HG03064 (cell line): ENCODE results near the gene ZNF783.
"Not testable (repeated sequence)": the region's sequence is repeated elsewhere in the genome, so short reads cannot be mapped to it uniquely, and the experiment has no call there.

Experiments used
- ATAC-seq: cut with Tn5 transposase; IDR thresholded peaks from one replicate; pipeline ENCODE4 v1.9.1; 2021; ENCODE audit warnings: low read depth; ENCODE audit not compliant: unreplicated experiment

Gene ZNF783

DNA sequence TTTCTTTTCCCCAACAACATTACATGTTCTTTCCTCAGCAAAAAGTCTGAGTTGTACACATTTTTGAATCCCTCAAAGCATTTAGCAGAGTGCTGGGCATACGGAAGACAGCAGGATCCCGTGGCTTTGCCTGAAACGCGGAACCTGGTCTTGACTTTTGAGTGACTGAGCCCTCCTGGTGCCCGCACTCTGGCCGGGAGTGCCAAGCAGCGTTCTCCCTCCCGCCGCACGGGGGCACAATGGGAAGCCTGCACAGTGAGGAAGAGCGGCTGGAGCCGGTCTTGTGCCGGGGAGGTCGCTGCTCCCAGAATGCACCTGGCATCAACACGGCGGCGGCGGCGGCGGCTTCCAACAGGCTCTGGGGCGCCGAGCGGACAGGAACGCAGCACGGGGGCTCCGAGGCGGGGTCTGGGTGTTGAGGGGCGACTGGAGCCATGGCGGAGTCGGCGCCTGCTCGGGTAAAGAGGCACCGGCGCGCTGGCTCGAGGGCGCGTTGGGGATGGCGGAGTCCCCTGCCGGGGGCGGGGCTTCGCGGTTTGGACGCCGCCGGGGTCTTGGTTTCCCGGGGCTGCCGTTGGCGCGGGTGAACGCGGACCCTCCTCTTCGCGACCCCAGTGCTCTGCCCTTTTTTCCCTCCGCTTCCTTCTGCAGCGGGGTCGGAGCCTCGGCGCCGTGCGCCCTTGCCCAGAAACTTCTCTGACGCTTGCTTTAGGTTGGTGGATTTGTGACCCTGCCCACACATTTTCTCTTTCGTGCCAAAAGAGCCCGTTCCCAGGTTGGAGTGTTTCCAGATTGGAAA is 22.5 kb upstream of the ZNF783 start, which contains the start of gene ZNF212:
Gene ZNF212, plus strand, starts transcription at position 307 of the 799 bp plus-strand sequence. Its CDS starts 128 bp downstream, at position 435.
- ATAC-seq: peak; percentile 100

DNA sequence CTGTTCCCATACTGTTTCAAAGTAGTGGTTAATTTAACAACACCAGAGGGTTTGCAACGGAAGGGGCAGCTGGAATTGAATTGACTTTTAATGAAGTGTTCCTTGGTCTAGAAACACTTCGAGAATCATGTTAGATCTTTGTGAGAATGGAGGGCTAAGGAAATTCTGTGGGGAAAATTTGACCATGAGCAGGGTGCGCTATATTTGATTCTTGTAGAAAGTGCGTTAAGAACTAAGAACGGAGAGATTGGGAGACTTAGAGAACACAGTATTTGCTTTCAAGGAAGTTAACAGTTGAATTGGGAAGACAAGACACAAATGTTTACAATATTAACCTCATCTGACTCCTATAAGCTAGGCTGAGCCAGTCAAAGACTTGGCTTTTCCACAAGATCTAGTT is 21.4 kb upstream of the ZNF783 start:
- ATAC-seq: no peak

DNA sequence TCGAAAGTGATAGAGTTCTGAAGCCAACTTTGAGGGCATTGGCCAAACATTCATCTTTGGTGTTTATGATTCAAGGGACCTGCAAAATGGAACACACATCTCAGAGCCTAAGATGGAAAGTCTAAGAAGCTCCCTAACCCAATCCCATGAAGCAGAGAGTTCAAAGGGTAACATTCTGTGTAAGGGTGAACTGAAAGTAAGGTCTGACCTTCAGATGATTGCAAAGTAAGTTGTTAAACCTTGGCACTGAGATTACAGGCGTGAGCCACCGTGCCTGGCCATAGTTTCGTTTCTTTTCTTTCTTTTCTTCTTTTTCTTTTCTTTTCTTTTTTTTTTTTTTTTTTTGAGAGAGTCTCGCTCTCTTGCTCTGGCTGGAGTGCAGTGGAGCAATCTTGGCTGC is 20.3 kb upstream of the ZNF783 start:
- ATAC-seq: no peak

DNA sequence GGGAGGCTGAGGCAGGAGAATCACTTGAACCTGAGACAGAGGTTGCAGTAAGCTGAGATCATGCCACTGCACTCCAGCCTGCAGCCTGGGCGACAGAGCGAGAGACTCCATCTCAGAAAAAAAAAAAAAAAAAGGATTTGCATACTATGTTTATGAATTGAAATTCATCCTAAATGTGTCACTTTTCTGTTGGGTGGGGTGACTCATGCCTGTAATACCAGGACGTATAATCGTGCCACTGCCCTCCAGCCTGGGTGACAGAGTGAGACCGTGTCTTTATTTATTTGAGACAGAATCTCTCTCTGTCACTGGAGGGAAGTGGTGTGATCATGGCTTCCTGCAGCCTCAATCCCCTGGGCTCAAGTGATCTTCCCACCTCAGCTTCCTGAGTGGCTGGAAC is 16.8 kb upstream of the ZNF783 start:
- ATAC-seq: no peak

DNA sequence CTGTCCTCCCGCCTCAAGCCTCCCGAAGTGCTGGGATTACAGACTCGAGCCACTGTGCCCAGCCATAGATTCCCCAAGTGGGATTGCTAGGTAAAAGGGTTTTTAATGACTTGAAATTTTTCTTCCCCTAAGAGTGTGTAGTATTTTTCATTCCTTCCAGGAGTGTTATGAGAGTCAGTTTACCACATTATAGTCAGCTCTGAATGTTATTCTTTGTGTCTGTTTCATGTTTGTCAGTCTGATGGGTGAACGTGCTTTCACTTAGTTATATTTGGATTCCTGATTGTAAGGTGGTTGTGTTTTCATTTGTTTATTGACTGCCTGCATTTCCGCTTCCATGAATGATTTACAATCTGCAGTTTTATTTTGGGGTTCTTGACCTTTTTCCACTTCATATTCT is 16.3 kb upstream of the ZNF783 start:
- no peak for ATAC-seq

DNA sequence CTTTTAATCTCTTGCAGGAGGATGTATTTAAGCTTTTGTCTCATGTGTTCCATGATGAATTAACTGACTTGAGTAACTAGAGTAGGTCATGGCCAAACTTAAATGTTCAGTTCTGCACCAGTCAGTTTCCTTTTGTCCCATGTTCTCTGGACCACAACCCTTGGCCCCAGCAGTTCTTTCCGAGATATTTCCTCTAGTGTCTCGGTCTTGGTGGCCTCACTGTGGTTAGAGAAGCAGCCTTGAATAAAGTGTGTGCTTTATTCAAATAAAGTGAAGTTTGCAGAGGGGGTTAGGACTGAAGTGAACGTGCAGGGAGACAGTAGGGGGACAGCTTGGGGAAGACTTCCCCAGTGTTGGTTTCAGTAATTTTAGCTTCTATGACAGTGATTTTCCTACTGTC is 13.2 kb upstream of the ZNF783 start:
- no peak for ATAC-seq

DNA sequence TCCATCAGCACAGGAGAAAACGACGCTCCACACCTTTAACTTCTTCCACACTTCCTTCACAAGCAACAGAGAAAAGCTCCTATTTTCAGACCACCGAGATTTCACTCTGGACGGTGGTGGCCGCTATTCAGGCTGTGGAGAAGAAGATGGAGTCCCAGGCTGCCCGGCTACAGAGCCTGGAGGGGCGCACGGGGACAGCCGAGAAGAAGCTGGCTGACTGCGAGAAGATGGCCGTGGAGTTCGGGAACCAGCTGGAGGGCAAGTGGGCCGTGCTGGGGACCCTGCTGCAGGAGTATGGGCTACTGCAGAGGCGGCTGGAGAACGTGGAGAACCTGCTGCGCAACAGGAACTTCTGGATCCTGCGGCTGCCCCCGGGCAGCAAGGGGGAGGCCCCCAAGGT is 11.8 kb upstream of the ZNF783 start:
- not testable (repeated sequence) for ATAC-seq

DNA sequence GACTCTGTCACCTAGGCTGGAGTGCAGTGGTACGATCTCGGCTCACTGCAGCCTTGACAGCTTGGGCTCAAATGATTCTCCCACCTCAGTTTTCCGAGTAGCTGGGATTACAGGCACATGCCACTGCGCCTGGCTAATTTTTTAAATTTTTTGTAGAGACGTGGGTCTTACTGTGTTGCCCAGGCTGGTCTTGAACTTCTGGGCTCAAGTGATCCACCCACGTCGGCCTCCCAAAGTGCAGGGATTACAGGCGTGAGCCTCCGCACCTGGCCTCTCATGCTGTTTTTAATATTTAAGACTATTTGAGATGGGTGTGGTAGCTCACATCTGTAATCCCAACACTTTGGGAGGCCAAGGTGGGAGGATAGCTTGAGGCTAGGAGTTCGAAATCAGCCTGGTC is 10.5 kb upstream of the ZNF783 start:
- not testable (repeated sequence) for ATAC-seq

DNA sequence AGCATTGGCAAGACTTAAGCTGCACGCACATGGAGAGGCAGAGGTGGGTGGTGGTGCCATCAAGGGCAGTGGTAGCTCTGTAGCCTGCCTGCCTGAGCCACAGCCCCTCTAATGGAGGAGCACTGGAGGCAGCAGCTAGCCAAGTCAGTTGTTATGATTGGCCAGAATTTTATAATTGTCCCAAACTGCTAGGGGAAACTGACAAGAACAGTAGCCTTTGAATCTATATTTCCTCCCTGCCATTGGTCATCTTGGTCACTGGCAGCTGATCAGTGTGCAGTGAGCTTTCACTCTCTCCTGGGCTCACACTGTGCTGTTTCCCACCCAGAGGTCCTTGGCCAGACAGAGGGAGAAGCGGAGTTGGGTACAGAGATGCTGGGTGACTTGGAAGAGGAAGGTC is 9.6 kb upstream of the ZNF783 start:
- no peak for ATAC-seq

DNA sequence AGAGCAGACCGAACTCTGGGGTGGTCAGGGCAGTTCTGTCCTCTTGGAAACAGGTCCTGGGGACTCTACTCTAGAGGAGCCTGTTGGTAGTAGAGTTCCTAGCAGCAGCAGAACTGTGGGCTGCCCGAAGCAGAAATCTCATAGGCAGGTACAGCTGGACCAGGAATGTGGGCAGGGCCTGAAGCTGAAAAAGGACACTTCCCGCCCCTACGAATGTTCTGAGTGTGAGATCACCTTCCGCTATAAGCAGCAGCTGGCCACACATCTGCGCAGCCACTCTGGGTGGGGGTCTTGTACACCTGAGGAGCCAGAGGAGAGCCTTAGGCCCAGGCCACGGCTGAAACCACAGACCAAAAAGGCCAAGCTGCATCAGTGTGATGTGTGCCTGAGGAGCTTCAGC is 8.3 kb upstream of the ZNF783 start:
- ATAC-seq: no peak

DNA sequence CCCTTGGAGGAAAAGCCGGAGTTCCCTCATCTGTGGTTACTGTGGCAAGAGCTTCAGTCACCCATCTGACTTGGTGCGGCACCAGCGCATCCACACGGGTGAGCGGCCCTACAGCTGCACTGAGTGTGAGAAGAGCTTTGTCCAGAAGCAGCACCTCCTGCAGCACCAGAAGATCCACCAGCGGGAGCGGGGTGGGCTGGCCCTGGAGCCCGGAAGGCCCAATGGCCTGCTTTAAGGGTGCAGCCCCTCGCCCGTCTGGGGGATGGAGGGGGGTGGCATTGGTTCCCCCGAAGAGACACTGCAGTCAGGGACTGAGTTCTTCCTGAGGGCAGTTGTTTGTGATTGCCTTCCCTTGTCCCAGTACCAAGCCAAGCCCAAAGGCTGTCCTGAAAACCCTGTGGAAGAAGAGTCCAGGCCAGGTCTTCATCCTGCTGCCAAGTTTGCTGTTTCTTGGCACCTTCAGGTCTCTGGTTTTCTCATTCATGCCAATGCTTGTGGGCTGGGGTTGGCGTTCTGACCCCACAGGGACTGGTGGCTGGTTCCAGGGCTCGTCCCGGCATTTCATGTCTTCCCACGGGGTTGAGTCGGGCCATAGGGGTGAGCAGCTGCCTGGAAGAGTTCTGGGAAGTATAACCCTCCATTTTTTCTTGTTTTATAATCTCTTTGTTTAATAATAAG is 7.7 kb upstream of the ZNF783 start:
- ATAC-seq: no peak

DNA sequence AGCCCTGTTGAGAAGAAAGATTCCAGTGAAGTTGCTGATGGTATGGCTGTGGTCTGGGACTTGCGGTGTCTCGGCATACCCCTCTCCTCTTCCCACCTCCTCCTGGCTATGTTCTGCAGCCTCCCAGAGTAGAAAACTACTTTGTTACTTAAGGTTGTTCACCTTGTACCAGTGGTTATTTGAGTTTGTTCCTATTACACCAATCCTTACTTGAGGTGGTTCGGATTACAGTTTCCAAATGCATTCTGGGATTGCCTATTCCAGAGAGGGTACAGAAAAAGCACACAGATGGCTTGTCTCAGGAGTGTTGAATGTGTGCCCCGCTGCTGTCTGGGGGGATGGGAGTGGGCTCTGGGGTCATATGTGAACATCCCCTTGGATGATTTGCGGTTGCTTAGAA is 6.8 kb upstream of the ZNF783 start:
- no peak for ATAC-seq

DNA sequence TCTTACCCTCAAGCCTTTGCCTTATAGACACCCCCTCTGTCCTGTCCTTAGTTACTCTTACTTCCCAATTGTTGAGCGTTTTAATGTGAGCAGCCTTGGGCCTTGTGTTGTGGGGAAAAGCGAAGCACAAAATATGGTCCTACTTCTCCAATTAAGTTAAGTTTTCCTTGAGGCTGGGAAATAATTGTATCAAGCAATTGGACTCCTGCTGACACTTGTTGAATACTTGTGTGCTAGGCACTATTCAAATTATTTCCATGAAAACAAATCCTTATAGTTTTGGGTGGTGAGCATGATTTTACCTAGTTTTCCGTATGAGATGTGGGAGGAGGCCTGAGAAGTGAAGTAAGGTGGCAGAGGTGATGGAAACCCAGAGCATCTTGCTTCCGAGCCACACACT is 5.4 kb upstream of the ZNF783 start:
- ATAC-seq: no peak

DNA sequence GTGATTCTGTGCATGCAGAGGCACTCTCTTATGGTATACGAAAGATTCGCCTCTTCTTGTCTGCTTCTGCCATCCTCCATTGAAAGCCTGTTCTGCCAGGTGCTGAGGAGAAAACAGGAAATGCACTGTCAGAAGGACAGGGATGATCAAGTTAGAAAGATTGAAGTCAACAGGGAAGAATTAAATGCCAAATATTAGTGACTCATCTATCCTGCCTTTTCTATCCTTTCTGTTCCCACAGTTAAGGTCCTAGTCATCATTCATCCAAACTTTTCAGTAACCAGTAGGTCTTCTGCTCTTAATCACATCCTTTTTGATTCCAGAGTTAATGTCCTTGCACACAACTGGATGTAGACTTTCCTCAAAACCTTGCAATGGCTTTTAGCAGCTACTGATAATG is 4.8 kb upstream of the ZNF783 start:
- no peak for ATAC-seq

DNA sequence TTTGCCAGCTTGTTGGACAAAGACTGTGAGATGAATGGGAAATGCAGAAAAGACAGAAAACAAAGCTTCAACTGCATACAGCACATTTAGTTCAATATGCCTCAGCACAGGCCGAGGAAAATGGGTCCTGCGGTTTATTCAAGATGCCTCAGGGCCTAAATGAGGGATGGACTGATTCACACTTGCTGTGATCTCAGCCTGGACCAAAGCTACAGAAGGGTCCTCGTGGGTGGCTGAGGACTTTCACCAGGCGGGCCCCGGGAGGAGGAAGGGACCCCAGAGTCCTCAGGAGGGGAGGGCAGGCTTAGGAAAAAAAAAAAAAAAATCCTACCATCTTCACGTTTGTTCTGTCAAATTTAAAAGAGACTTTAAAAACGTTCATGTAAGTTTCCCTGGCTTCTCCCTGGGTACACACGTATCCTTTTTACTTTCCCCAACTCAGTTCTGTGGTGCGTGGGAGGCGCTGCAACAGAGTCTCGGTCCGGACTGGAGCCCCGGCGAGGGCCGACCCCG is 624 bp upstream of the ZNF783 start:
- ATAC-seq: no peak

DNA sequence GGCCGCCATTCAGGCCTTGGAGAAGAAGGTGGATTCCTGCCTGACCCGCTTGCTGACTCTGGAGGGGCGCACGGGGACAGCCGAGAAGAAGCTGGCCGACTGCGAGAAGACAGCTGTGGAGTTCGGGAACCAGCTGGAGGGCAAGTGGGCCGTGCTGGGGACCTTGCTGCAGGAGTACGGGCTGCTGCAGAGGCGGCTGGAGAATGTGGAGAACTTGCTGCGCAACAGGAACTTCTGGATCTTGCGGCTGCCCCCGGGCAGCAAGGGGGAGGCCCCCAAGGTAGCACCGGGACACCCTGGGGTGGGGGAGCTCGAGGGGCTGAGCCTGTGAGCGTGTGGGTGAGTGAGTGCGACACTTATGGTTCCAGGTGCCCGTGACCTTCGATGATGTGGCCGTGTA is 4.5 kb downstream of the ZNF783 start:
- no peak for ATAC-seq

DNA sequence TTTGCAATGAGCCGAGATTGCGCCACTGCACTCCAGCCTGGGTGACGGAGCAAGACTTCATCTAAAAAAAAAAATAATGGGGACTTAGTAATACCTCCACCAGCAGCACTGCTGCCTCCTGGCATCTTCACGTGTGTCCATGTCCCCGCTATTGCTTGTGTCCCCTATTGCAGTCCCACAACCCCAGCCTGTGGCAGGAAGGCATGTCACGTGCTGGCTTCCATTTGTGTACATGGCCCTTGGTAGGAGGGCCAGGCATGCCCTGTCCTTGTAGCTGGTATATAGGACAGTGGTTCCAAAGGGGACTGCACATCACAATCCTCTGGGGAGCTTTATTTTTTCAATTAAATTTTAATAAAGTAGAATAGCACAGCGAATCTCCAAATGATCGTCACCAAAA is 5.7 kb downstream of the ZNF783 start:
- ATAC-seq: no peak

DNA sequence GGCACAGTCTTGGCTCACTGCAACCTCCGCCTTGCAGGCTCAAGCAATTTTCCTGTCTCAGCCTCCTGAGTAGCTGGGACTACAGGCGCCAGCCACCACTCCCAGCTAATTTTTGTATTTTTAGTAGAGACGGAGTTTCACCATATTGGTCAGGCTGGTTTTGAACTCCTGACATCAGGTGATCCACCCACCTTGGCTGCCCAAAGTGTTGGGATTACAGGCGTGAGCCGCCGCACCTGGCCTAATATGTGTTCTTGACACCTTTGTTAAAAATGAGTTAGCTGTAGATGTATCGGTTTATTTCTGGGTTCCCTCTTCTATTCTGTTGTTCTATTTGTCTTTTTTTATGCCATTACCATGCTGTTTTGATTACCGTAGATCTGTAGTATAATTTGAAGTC is 12.4 kb downstream of the ZNF783 start:
- ATAC-seq: not testable (repeated sequence)

DNA sequence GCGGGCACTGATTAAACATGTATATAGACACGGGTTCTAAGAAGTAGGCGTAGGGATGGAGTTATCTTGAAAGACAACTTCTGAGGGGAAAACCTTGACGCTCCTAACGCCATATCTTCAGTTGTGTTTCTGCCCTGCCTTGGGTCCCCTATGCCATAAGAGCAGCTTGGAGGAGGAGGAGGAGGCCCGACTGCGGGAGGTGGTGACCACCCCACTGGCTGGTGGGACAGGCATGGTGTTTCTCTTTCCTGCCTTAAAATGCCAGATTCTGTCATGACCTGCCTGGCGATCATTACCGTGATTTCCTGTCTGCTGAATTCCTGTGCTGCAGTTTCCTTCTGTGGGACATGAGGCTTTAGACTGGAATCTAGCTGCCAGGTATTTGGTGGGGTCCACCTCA is 15.9 kb downstream of the ZNF783 start:
- ATAC-seq: no peak

DNA sequence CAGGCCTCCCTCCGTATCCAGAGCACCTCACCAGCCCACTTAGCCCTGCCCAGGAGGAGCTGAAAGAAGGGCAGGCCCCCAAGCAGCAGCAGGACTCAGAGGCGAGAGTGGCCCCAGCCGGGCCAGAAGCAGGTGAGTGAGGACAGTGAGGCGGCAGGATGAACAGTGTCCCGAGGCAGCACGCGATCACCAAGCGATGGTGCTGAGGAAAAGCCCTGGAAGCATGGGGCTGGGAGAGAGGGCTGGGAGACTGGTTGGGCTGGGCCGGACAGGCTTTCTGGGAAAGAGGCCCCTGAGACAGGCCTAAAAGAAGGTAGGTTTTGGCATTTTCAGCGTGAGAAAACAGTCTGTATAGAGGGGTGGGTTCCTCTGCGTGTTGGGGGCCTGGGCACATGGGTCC is 16.4 kb downstream of the ZNF783 start:
- ATAC-seq: no peak

DNA sequence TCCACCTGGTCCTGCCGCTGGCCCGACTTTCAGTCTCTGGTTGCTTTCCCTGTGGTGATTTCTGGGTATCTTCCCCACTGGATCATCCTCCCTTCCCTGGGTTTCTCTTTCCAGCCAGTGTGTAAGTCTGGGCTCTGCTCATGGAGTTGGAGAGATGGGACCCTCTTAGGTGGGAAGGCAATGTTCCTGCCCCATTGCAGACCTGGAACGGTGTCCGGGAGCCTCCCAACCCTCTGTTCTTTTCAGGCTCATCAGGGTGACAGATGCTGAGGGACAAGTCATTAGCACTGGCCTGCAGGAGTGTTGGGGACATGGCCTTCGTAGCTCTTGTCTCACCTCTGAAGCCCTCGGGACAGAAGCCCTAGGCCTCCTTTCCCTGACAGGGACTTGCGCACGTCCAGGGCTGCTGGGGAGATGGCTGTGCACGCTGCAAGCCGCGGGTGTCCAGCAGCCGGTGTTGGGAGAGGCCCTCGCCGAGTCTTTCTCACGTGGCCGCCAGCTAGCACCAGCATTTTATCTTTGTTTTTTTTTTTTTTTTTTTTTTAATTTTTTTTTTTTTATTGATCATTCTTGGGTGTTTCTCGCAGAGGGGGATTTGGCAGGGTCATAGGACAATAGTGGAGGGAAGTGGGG is 17.2 kb downstream of the ZNF783 start:
- ATAC-seq: no peak

DNA sequence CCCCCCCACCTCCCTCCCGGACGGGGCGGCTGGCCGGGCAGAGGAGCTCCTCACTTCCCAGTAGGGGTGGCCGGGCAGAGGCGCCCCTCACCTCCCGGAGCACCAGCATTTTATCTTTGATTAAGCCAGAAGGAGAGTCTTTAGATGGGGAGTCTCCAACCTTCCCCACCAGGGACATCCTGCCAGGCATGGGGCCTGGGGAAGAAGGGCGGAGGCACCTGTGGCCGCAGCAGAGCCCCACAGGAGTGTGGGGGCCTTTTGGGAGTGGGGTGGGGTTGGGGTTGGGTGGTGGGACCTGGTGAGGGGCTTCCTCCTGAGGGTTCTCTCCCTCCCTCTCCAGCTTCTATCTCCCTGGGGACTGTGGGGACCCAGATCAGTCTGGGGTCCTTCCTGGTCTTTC is 18.2 kb downstream of the ZNF783 start:
- ATAC-seq: no peak
